ENCODE results near the gene COL12A1. TPM values are rescaled to one million over a fixed set of nuclear protein-coding genes. Genes with fewer than 3 reads are reported as not detected.

Gene COL12A1
- total and polyA plus RNA-seq, 10 of the 15 experiments (the other 5 are each of a cell fraction or from before 2014, with no cell fraction given): under 0.01 to 0.69 (median 0.11) TPM; not detected in 6

- TF ChIP-seq, protein P1, sequence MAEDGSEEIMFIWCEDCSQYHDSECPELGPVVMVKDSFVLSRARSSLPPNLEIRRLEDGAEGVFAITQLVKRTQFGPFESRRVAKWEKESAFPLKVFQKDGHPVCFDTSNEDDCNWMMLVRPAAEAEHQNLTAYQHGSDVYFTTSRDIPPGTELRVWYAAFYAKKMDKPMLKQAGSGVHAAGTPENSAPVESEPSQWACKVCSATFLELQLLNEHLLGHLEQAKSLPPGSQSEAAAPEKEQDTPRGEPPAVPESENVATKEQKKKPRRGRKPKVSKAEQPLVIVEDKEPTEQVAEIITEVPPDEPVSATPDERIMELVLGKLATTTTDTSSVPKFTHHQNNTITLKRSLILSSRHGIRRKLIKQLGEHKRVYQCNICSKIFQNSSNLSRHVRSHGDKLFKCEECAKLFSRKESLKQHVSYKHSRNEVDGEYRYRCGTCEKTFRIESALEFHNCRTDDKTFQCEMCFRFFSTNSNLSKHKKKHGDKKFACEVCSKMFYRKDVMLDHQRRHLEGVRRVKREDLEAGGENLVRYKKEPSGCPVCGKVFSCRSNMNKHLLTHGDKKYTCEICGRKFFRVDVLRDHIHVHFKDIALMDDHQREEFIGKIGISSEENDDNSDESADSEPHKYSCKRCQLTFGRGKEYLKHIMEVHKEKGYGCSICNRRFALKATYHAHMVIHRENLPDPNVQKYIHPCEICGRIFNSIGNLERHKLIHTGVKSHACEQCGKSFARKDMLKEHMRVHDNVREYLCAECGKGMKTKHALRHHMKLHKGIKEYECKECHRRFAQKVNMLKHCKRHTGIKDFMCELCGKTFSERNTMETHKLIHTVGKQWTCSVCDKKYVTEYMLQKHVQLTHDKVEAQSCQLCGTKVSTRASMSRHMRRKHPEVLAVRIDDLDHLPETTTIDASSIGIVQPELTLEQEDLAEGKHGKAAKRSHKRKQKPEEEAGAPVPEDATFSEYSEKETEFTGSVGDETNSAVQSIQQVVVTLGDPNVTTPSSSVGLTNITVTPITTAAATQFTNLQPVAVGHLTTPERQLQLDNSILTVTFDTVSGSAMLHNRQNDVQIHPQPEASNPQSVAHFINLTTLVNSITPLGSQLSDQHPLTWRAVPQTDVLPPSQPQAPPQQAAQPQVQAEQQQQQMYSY (CRISPR knock-in tag; IDR thresholded peaks at IDR 0.05): no peak
- TF ChIP-seq BCL3 (IDR thresholded peaks at IDR 0.05; ENCODE audit: borderline replicate concordance, insufficient read depth, low read depth, low read length, poor library complexity, severe bottlenecking) (no peak), RAD51 (IDR thresholded peaks at IDR 0.05) (no peak), SUZ12 (IDR thresholded peaks at IDR 0.05; ENCODE audit: unreplicated experiment) (no peak), TCF12 (IDR thresholded peaks at IDR 0.05; ENCODE audit: low read depth, low read length) (no peak), EGR1 (IDR thresholded peaks at IDR 0.05; ENCODE audit: borderline replicate concordance in 1 of 2, low read depth in 2 of 2, low read length in 2 of 2) (no peak)
- intact Hi-C loops (cut with micrococcal nuclease; ENCODE audit: unreplicated experiment): no loop called here
- no peaks in the 10 kb centered on the region for H3K4me1 ChIP-seq (ENCODE audit: control insufficient read depth, insufficient read depth, low read length)
- DNase-seq (ENCODE audit: low read depth, low spot score) (no peak), ATAC-seq (no peak), FAIRE-seq (no peak)
- peaks cover 0 to 2% of the 10 kb centered on the region in 2 experiments; a peak in 2 of 4 replicates for H3K27me3 ChIP-seq (replicated peaks in 1 of 2; ENCODE audit: control insufficient read depth in 2 of 2, insufficient read depth in 2 of 2, low read length in 1 of 2)
- no peaks in the 10 kb centered on the region for H3K79me2 ChIP-seq (ENCODE audit: control insufficient read depth, insufficient read depth, low read length)
- no peaks in the 10 kb centered on the region for H4K20me1 ChIP-seq (ENCODE audit: control insufficient read depth, insufficient read depth)
- WGBS (ENCODE audit: insufficient coverage, insufficient replicate concordance, low lambda C conversion rate, missing lambda C conversion rate): 0% methylated on average over 2 of the region's 2 CpGs
- H3K9me3 ChIP-seq (replicated peaks; ENCODE audit: control insufficient read depth, insufficient read depth, low read length): no peaks in the 10 kb centered on the region
- no peak overlapping the region for H3K4me3 ChIP-seq
- SMC1A ChIA-PET (ENCODE audit: uncharacterized antibody, unreplicated experiment): interaction anchor here (1.2 to 1.6 kb wide), 2 partner anchors 11 to 811 kb away, joined by 3 to 4 read pairs; no protein-coding TSS in a partner anchor
- CTCF ChIA-PET: no interaction called here
- no peak overlapping the region for H3K4me2 ChIP-seq (ENCODE audit: control insufficient read depth, insufficient read depth)
- H3K9ac ChIP-seq (ENCODE audit: control insufficient read depth, insufficient read depth, low read length): no peak overlapping the region
- RAD21 ChIA-PET (ENCODE audit: unreplicated experiment): no interaction called here
- H2AFZ ChIP-seq (ENCODE audit: control insufficient read depth, low read depth, low read length): no peak overlapping the region
- no TSS peak for BruUV-seq (replicated peaks)
- no peak overlapping the region for H3K27ac ChIP-seq (ENCODE audit: control insufficient read depth, insufficient read depth)
- no peaks in the 10 kb centered on the region for H3K36me3 ChIP-seq (ENCODE audit: control insufficient read depth in 2 of 2, insufficient read depth in 2 of 2, low read length in 1 of 2)
- in situ Hi-C loops (cut with MboI): no loop called here
- POLR2A ChIA-PET: no interaction called here
These were observed 39.1 kb downstream of the COL12A1 start for GRCh38 chr6:75166773-75167172.
